H9 (cell line): ENCODE measurements around the gene NDRG2. TPM values are rescaled to one million over a fixed set of nuclear protein-coding genes. Genes with fewer than 3 reads are reported as not detected.

Experiments
- DNase-seq: peaks from one replicate; pipeline ENCODE4 v3.0.0-alpha.2; 2017
- H2AFZ ChIP-seq: one replicate; pipeline ENCODE4 v1.6.1; 2013; ENCODE audit warnings: mild to moderate bottlenecking, low read length, control low read depth, moderate library complexity
- H2AK5ac ChIP-seq: 2 replicates; pipeline ENCODE4 v1.6.1; 2013; ENCODE audit warnings: low read length, control low read depth, mixed read lengths; ENCODE audit not compliant: insufficient read length
- H2BK120ac ChIP-seq: one replicate; pipeline ENCODE4 v1.6.1; 2013; ENCODE audit warnings: low read depth, mild to moderate bottlenecking, low read length, control low read depth, inconsistent platforms; ENCODE audit not compliant: poor library complexity, severe bottlenecking
- H2BK12ac ChIP-seq: 2 replicates; pipeline ENCODE4 v1.6.1; 2013; ENCODE audit warnings: low read length, control low read depth, mixed read lengths, low read depth; ENCODE audit not compliant: insufficient read length
- H2BK15ac ChIP-seq: 2 replicates; pipeline ENCODE4 v1.6.1; 2013; ENCODE audit warnings: low read depth, low read length, control low read depth
- H2BK20ac ChIP-seq: one replicate; pipeline ENCODE4 v1.6.1; 2013; ENCODE audit warnings: low read depth, mild to moderate bottlenecking, low read length, control low read depth, inconsistent platforms; ENCODE audit not compliant: poor library complexity, severe bottlenecking
- H2BK5ac ChIP-seq: 2 replicates; pipeline ENCODE4 v1.6.1; 2013; ENCODE audit warnings: low read length, control low read depth, mixed read lengths; ENCODE audit not compliant: insufficient read length
- H3K14ac ChIP-seq: 2 replicates; pipeline ENCODE4 v1.6.1; 2013; ENCODE audit warnings: low read length, control low read depth; ENCODE audit not compliant: insufficient read depth
- H3K18ac ChIP-seq: 2 replicates; pipeline ENCODE4 v1.6.1; 2013; ENCODE audit warnings: low read depth, mild to moderate bottlenecking, mixed read lengths, low read length, control low read depth; ENCODE audit not compliant: insufficient read length
- H3K23ac ChIP-seq: 2 replicates; pipeline ENCODE4 v1.6.1; 2013; ENCODE audit warnings: low read length, control low read depth, mixed read lengths, low read depth; ENCODE audit not compliant: insufficient read length
- H3K23me2 ChIP-seq: 2 replicates; pipeline ENCODE4 v1.6.1; 2013; ENCODE audit warnings: low read depth, mild to moderate bottlenecking, mixed read lengths, low read length, control low read depth; ENCODE audit not compliant: insufficient read length, poor library complexity, severe bottlenecking
- H3K27ac ChIP-seq: 2 replicates; pipeline ENCODE4 v1.5.1; 2013; ENCODE audit warnings: low read length, control low read depth, mixed read lengths, low read depth; ENCODE audit not compliant: insufficient read length
- H3K27me3 ChIP-seq: 2 replicates; pipeline ENCODE4 v1.6.1; 2013; ENCODE audit warnings: low read length, control low read depth, inconsistent platforms; ENCODE audit not compliant: insufficient read depth
- H3K4ac ChIP-seq: 2 replicates; pipeline ENCODE4 v1.6.1; 2013; ENCODE audit warnings: low read depth, mild to moderate bottlenecking, control low read depth, inconsistent platforms, low read length, moderate library complexity
- H3K4me1 ChIP-seq: 2 replicates; pipeline ENCODE4 v1.6.1; 2013; ENCODE audit warnings: low read length, control low read depth, inconsistent platforms; ENCODE audit not compliant: insufficient read depth
- H3K4me2 ChIP-seq: 2 replicates; pipeline ENCODE4 v1.6.1; 2013; ENCODE audit warnings: low read length, control low read depth, mixed read lengths; ENCODE audit not compliant: insufficient read length, insufficient read depth
- H3K56ac ChIP-seq: 2 replicates; pipeline ENCODE4 v1.6.1; 2013; ENCODE audit warnings: low read depth, mild to moderate bottlenecking, mixed read lengths, low read length, control low read depth; ENCODE audit not compliant: insufficient read length
- H3K79me1 ChIP-seq: 2 replicates; pipeline ENCODE4 v1.6.1; 2013; ENCODE audit warnings: low read depth, mild to moderate bottlenecking, moderate library complexity, low read length, control low read depth, inconsistent platforms; ENCODE audit not compliant: insufficient read depth, poor library complexity, severe bottlenecking
- H3K79me2 ChIP-seq: 2 replicates; pipeline ENCODE4 v1.6.1; 2013; ENCODE audit warnings: low read length, control low read depth, inconsistent platforms; ENCODE audit not compliant: insufficient read depth
- H3K9ac ChIP-seq: 2 replicates; pipeline ENCODE4 v1.6.1; 2013; ENCODE audit warnings: low read length, control low read depth, mixed read lengths; ENCODE audit not compliant: insufficient read length; ENCODE audit errors: extremely low read depth
- H3K9me3 ChIP-seq: one replicate; pipeline ENCODE4 v1.6.1; 2013; ENCODE audit warnings: low read depth, low read length, inconsistent platforms; ENCODE audit not compliant: control insufficient read depth
- H3T11ph ChIP-seq: one replicate; pipeline ENCODE4 v1.6.1; 2013; ENCODE audit warnings: mild to moderate bottlenecking, low read length, control low read depth, inconsistent platforms
- H4K20me1 ChIP-seq: one replicate; pipeline ENCODE4 v1.6.1; 2013; ENCODE audit not compliant: control insufficient read depth, insufficient read length, insufficient read depth
- H4K5ac ChIP-seq: 2 replicates; pipeline ENCODE4 v1.6.1; 2013; ENCODE audit warnings: low read depth, mild to moderate bottlenecking, mixed read lengths, low read length, control low read depth; ENCODE audit not compliant: insufficient read length
- H4K8ac ChIP-seq: replicated peaks from 2 replicates; pipeline ENCODE4 v1.6.1; 2013; ENCODE audit warnings: low read length, control low read depth, mixed read lengths, low read depth; ENCODE audit not compliant: insufficient read length
- H4K91ac ChIP-seq: 2 replicates; pipeline ENCODE4 v1.6.1; 2013; ENCODE audit warnings: low read depth, mild to moderate bottlenecking, moderate library complexity, mixed read lengths, low read length, control low read depth; ENCODE audit not compliant: insufficient read length
- H3K27ac Mint-ChIP-seq, 3 experiments: 2 replicates in 2 of 3; 3 replicates in 1 of 3; pipeline ENCODE4 v1.8.0; 2020 to 2021; ENCODE audit warnings: mixed read lengths in 3 of 3, mild to moderate bottlenecking in 1 of 3, moderate library complexity in 1 of 3
- H3K27me3 Mint-ChIP-seq: 2 replicates; pipeline ENCODE4 v1.8.0; 2021; ENCODE audit warnings: low read depth, mild to moderate bottlenecking, moderate library complexity, mixed read lengths
- H3K36me3 Mint-ChIP-seq, 3 experiments: 2 replicates in 2 of 3; 3 replicates in 1 of 3; pipeline ENCODE4 v1.8.0; 2020 to 2021; ENCODE audit warnings: low read depth in 3 of 3, mixed read lengths in 3 of 3; ENCODE audit not compliant: insufficient read depth in 1 of 3
- H3K4me1 Mint-ChIP-seq, 2 experiments: 2 replicates each; pipeline ENCODE4 v1.8.0; 2020; ENCODE audit warnings: mixed read lengths in 2 of 2
- H3K4me3 Mint-ChIP-seq, 2 experiments: 2 replicates in 1 of 2; 3 replicates in 1 of 2; pipeline ENCODE4 v1.8.0; 2020 to 2021; ENCODE audit warnings: mild to moderate bottlenecking in 2 of 2, mixed read lengths in 2 of 2, moderate library complexity in 1 of 2
- H3K9me3 Mint-ChIP-seq, 2 experiments: 2 replicates in 1 of 2; 3 replicates in 1 of 2; pipeline ENCODE4 v1.8.0; 2020; ENCODE audit warnings: mild to moderate bottlenecking in 2 of 2, mixed read lengths in 2 of 2, moderate library complexity in 1 of 2
- WGBS: extraction: QIAGEN DNeasy Blood & Tissue Kit; methylation state at CpG from one replicate; pipeline ENCODE4 v1.1.7; 2013; ENCODE audit warnings: missing lambda C conversion rate, low lambda C conversion rate, mixed read lengths; ENCODE audit not compliant: insufficient read length; ENCODE audit errors: extremely low coverage; 5-methylcytosine and 5-hydroxymethylcytosine counted together
- total RNA-seq: library from RNA; stranded (reverse); gene quantifications from 2 replicates; pipeline ENCODE4 v1.2.1, GENCODE V29; 2021
- TF ChIP-seq, protein P1 (sequence below): fragments of 200-600 bp; sonication (generic); conservative IDR thresholded peaks from 3 replicates; pipeline ENCODE4 v1.8.0; 2021; ENCODE audit warnings: antibody characterized with exemption, mild to moderate bottlenecking

Gene NDRG2
- total RNA-seq, 1 experiment from 2014 or later: 20.6 TPM

DNA sequence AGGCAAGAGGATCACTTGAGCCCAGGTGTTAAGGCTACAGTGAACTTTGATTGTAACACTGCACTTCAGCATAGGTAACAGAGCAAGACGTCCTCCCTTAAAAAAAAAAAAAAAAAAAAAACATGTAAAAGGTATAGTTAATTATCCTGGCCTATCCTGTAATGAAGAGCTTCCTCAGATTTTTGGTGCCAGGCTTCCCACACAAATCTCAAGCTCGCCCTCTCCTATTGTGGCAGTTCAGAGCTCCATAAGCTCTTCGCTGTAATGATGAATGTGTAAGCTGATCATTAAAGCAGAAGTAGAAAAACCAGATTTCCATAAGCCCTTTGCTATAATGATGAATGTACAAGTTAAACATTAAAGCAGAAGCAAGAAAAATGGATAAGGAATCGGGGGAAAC, 27.7 kb downstream of the NDRG2 start:
- no peak overlapping the region for H3K4me3 Mint-ChIP-seq
- no peak overlapping the region for H3K4ac ChIP-seq
- H3K27ac ChIP-seq: no peak overlapping the region
- H2BK5ac ChIP-seq: no peak overlapping the region
- H3K27me3 Mint-ChIP-seq: no peaks in the 10 kb centered on the region; the same call in 1 of the 2 replicates
- H3K4me2 ChIP-seq: no peak overlapping the region
- H2BK20ac ChIP-seq: no peak overlapping the region
- H3K9ac ChIP-seq: no peak overlapping the region
- no peak overlapping the region for H2AFZ ChIP-seq
- no peak overlapping the region for H3K56ac ChIP-seq
- no CpG with 5 or more reads among the region's 4 CpGs for WGBS
- no peak overlapping the region for H3K18ac ChIP-seq
- peaks cover 17 to 19% of the 10 kb centered on the region in 2 experiments for H3K4me1 Mint-ChIP-seq
- no peak overlapping the region for H3K23ac ChIP-seq
- H3K23me2 ChIP-seq: no peaks in the 10 kb centered on the region
- no peaks in the 10 kb centered on the region for H3K4me1 ChIP-seq
- H3K14ac ChIP-seq: no peak overlapping the region
- H3K79me1 ChIP-seq: no peaks in the 10 kb centered on the region
- no peak overlapping the region for H4K91ac ChIP-seq
- H3T11ph ChIP-seq: no peak overlapping the region
- H3K9me3 ChIP-seq: no peaks in the 10 kb centered on the region
- no peak overlapping the region for H2BK120ac ChIP-seq
- no peaks in the 10 kb centered on the region for H3K79me2 ChIP-seq
- H3K27me3 ChIP-seq: no peaks in the 10 kb centered on the region
- H4K20me1 ChIP-seq: no peaks in the 10 kb centered on the region
- peak overlapping the region in 1 of 3 experiments; percentile 26; a peak in 1 of 7 replicates for H3K27ac Mint-ChIP-seq
- no peak overlapping the region for H2AK5ac ChIP-seq
- H2BK12ac ChIP-seq: no peak overlapping the region
- no peak overlapping the region for H2BK15ac ChIP-seq
- H3K36me3 Mint-ChIP-seq: peaks cover 28 to 49% (median 45%) of the 10 kb centered on the region in 3 experiments; a peak in 6 of 7 replicates
- no peaks in the 10 kb centered on the region for H3K9me3 Mint-ChIP-seq
- TF ChIP-seq, protein P1, sequence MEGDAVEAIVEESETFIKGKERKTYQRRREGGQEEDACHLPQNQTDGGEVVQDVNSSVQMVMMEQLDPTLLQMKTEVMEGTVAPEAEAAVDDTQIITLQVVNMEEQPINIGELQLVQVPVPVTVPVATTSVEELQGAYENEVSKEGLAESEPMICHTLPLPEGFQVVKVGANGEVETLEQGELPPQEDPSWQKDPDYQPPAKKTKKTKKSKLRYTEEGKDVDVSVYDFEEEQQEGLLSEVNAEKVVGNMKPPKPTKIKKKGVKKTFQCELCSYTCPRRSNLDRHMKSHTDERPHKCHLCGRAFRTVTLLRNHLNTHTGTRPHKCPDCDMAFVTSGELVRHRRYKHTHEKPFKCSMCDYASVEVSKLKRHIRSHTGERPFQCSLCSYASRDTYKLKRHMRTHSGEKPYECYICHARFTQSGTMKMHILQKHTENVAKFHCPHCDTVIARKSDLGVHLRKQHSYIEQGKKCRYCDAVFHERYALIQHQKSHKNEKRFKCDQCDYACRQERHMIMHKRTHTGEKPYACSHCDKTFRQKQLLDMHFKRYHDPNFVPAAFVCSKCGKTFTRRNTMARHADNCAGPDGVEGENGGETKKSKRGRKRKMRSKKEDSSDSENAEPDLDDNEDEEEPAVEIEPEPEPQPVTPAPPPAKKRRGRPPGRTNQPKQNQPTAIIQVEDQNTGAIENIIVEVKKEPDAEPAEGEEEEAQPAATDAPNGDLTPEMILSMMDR: no peak
- H4K8ac ChIP-seq: no peak overlapping the region
- no peak overlapping the region for H4K5ac ChIP-seq
- DNase-seq: no peak
